ENCODE results near the gene HSPA1L. TPM values are rescaled to one million over a fixed set of nuclear protein-coding genes. Genes with fewer than 3 reads are reported as not detected.
A peak's percentile ranks its signal among the peaks of the same experiment; 100 is the strongest.

The HSPA1L gene
- 1.2 to 2.1 TPM (median 1.9 TPM) in 3 replicates for total RNA-seq (2021)
- percentile 42 among the genes with signal in this experiment for Bru-seq, nascent RNA
- long read RNA-seq, experiment 1, partial matches to known transcripts: 0 of 5 reads
- long read RNA-seq, experiment 1, other reads (novel, unspliced or antisense): 2 of 5 reads
- long read RNA-seq, experiment 2, partial matches to known transcripts: 0 of 4 reads
- long read RNA-seq, experiment 2, other reads (novel, unspliced or antisense): 2 of 4 reads
- long read RNA-seq, experiment 3, partial matches to known transcripts: 0 of 3 reads
- long read RNA-seq, experiment 3, other reads (novel, unspliced or antisense): 0 of 3 reads

GRCh38 chr6:31815025-31815838, at the start of gene HSPA1L, which contains the start of gene HSPA1A:
HSPA1L (minus strand) TSS chr6:31815283; CDS start chr6:31811972, 3,311 bp downstream.
HSPA1A (plus strand) TSS chr6:31815543; CDS start chr6:31815757, 214 bp downstream.
- peak within 1 kb of the TSS; percentile 98 for H3K27ac Mint-ChIP-seq
- ATAC-seq (peak; percentile 91), DNase-seq (ENCODE audit: low spot score) (peak; percentile 98)
- H3K36me3 Mint-ChIP-seq: peaks cover 4% of the 10 kb centered on the region; the same call in 1 of the 2 replicates
- CTCF ChIA-PET: interaction anchor here (0.7 to 2.4 kb wide), 10 partner anchors 9 to 85 kb away, joined by 3 to 19 read pairs (median 8); partner anchors contain the start of genes DDAH2, HSPA1B, LSM2 and VARS1
- POLR2A ChIA-PET: interaction anchor here (0.6 to 2.3 kb wide), 15 partner anchors 9 to 646 kb away, joined by 3 to 18 read pairs (median 4); partner anchors contain the start of genes GPANK1, HSPA1B, LSM2 and MSH5
- TF ChIP-seq, protein P1, sequence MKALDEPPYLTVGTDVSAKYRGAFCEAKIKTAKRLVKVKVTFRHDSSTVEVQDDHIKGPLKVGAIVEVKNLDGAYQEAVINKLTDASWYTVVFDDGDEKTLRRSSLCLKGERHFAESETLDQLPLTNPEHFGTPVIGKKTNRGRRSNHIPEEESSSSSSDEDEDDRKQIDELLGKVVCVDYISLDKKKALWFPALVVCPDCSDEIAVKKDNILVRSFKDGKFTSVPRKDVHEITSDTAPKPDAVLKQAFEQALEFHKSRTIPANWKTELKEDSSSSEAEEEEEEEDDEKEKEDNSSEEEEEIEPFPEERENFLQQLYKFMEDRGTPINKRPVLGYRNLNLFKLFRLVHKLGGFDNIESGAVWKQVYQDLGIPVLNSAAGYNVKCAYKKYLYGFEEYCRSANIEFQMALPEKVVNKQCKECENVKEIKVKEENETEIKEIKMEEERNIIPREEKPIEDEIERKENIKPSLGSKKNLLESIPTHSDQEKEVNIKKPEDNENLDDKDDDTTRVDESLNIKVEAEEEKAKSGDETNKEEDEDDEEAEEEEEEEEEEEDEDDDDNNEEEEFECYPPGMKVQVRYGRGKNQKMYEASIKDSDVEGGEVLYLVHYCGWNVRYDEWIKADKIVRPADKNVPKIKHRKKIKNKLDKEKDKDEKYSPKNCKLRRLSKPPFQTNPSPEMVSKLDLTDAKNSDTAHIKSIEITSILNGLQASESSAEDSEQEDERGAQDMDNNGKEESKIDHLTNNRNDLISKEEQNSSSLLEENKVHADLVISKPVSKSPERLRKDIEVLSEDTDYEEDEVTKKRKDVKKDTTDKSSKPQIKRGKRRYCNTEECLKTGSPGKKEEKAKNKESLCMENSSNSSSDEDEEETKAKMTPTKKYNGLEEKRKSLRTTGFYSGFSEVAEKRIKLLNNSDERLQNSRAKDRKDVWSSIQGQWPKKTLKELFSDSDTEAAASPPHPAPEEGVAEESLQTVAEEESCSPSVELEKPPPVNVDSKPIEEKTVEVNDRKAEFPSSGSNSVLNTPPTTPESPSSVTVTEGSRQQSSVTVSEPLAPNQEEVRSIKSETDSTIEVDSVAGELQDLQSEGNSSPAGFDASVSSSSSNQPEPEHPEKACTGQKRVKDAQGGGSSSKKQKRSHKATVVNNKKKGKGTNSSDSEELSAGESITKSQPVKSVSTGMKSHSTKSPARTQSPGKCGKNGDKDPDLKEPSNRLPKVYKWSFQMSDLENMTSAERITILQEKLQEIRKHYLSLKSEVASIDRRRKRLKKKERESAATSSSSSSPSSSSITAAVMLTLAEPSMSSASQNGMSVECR (CRISPR knock-in tag; IDR thresholded peaks at IDR 0.05; ENCODE audit: borderline replicate concordance): 0 out of 2 replicates have a peak, but pooled peaks have one; percentile 53
- 0 out of 2 replicates have a peak, but pooled peaks have one; percentile 39 for TF ChIP-seq FOXK1 (CRISPR knock-in tag; IDR thresholded peaks at IDR 0.05)
- TF ChIP-seq GABPB1 (CRISPR knock-in tag; IDR thresholded peaks at IDR 0.05): peak; percentile 56
- TF ChIP-seq, protein P2, sequence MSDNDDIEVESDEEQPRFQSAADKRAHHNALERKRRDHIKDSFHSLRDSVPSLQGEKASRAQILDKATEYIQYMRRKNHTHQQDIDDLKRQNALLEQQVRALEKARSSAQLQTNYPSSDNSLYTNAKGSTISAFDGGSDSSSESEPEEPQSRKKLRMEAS (CRISPR knock-in tag; IDR thresholded peaks at IDR 0.05): peak; percentile 36; the same call in 1 of the 2 replicates
- no peak for TF ChIP-seq ERG (CRISPR knock-in tag; IDR thresholded peaks at IDR 0.05)
- peak; percentile 17; the same call in 1 of the 2 replicates for TF ChIP-seq SP1 (CRISPR knock-in tag; conservative IDR thresholded peaks at IDR 0.05)
- TF ChIP-seq NFATC4 (CRISPR knock-in tag; IDR thresholded peaks at IDR 0.05): no peak
- TF ChIP-seq, protein P3, sequence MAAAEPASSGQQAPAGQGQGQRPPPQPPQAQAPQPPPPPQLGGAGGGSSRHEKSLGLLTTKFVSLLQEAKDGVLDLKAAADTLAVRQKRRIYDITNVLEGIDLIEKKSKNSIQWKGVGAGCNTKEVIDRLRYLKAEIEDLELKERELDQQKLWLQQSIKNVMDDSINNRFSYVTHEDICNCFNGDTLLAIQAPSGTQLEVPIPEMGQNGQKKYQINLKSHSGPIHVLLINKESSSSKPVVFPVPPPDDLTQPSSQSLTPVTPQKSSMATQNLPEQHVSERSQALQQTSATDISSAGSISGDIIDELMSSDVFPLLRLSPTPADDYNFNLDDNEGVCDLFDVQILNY (CRISPR knock-in tag; IDR thresholded peaks at IDR 0.05): no peak
- no peak for TF ChIP-seq ZNF317 (CRISPR knock-in tag; IDR thresholded peaks at IDR 0.05; ENCODE audit: borderline replicate concordance, low read depth)
- no peak for TF ChIP-seq ZNF219 (CRISPR knock-in tag; IDR thresholded peaks at IDR 0.05; ENCODE audit: borderline replicate concordance)
- TF ChIP-seq ZNF232 (CRISPR knock-in tag; IDR thresholded peaks at IDR 0.05): peak; percentile 85; the same call in 1 of the 2 replicates
- 0 out of 2 replicates have a peak, but pooled peaks have one; percentile 49 for TF ChIP-seq TEAD1 (CRISPR knock-in tag; IDR thresholded peaks at IDR 0.05)
- TF ChIP-seq ZNF671 (CRISPR knock-in tag; IDR thresholded peaks at IDR 0.05): no peak
- TF ChIP-seq, protein P4, sequence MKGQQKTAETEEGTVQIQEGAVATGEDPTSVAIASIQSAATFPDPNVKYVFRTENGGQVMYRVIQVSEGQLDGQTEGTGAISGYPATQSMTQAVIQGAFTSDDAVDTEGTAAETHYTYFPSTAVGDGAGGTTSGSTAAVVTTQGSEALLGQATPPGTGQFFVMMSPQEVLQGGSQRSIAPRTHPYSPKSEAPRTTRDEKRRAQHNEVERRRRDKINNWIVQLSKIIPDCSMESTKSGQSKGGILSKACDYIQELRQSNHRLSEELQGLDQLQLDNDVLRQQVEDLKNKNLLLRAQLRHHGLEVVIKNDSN (CRISPR knock-in tag; IDR thresholded peaks at IDR 0.05): peak; percentile 19; the same call in 1 of the 2 replicates
- peak; percentile 66 for TF ChIP-seq NFYB (CRISPR knock-in tag; conservative IDR thresholded peaks at IDR 0.05; ENCODE audit: low read depth)
- TF ChIP-seq, protein P5, sequence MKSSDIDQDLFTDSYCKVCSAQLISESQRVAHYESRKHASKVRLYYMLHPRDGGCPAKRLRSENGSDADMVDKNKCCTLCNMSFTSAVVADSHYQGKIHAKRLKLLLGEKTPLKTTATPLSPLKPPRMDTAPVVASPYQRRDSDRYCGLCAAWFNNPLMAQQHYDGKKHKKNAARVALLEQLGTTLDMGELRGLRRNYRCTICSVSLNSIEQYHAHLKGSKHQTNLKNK (CRISPR knock-in tag; IDR thresholded peaks at IDR 0.05): no peak
- peak; percentile 52; the same call in 1 of the 2 replicates for TF ChIP-seq FOXP4 (CRISPR knock-in tag; IDR thresholded peaks at IDR 0.05)
- peaks cover 27% of the 10 kb centered on the region for H3K4me1 Mint-ChIP-seq
- H3K4me3 Mint-ChIP-seq: peak within 1 kb of the TSS; percentile 85
- no peaks in the 10 kb centered on the region; the same call in 1 of the 2 replicates for H3K9me3 Mint-ChIP-seq
- no peaks in the 10 kb centered on the region; the same call in 1 of the 2 replicates for H3K27me3 Mint-ChIP-seq (ENCODE audit: low read depth)
